NCI-H82 treated with DMSO at 0.1 percent for 48 hours (cell line): ENCODE measurements around the gene UBN2.

Experiments used
- DNase-seq: peaks from one replicate; lab custom pipeline; 2025; ENCODE audit not compliant: unreplicated experiment; lab: John Stamatoyannopoulos, UW

The UBN2 gene

DNA sequence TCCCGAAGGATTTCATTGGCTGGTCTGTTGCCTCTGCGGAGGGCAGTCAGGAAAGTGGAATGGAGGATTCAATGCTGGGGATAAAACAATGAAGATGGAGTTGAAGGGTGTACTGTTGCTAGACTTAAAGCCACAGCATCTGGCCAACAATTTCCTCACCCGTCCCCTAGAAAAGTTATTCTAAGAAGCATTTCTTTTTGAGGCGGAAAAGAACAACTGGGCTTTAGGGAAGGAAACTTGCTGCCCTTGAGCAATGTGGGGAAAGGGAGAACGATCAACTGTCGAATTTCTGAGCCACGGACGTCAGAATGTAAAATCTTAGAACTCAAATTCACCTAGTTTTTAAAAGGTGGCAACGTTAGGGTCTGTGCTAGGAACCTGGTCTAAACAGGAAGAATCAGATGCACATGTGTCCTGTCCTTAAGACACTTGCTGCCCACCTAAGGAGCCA is 110.8 kb downstream of the UBN2 start:
- peak; percentile 68 for DNase-seq

DNA sequence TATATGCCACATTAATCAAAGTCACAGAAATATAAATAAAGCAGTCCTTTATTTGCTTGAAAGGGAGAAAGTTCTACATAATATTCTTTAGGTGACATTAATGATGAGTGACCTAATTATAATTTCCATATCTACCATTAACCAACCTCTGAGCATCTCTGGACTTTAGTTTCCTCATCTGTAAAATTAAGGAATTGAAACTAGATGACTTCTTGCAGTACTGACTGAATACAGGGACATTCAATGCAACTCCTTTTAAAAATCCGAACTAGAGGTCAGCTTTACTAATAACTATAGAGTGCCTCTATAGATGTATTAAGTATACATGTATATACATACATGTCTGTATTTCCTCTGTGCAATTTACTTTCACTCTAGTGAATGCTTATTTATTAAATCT is 114.0 kb downstream of the UBN2 start:
- DNase-seq: no peak

DNA sequence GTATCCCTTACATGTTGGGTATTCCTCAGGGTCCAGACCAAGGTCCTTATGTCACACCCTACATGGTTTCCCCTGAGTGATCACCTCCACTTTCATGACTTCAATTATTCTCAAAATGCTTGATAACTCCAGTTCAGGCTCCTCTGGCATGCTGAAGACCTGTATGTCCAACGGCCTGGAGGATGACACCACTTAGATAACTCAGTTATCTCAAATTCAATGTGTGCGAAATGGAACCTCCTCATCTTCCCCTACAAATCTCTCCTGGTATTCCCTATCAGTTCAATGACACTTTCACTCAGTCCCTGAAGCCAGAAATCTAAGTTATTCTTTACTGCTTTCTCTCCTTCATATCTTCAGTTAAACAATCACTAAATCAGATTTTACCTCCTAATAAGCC is 120.0 kb downstream of the UBN2 start:
- DNase-seq: no peak

DNA sequence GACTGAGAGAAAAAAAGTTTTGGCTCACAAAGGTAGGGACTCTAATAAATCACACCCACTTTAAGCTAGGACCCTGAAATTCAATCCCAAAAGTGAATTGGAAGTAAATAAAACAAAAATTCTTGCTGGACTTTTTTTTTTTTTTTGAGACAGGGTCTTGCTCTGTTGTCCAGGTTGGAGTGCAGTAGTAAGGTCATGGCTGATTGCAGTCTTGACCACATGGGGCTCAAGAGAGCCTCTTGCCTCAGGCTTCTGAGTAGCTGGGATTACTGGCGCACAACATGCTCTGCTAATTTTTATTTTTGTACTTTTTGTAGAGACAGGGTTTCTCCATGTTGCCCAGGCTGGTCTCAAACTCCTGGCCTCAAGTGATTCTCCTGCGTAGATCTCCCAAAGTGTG is 123.7 kb downstream of the UBN2 start:
- DNase-seq: no peak

DNA sequence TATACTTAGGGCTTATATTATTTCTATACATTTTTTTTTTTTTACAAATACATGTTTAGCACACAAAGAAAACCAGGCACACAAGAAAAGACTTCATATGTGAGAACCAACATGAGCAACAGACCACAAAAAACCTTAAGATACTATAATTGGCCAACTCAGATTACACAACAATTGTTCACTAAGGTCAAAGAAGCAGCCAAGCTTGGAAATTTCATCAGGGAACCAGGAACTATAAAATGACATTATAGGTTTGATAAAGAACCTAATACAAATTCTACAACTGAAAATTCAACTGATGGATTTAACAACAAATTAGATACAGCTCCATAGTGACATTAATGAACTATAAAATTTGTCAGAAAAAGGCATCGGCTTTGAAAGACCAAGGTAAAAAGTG is 124.3 kb downstream of the UBN2 start:
- no peak for DNase-seq
